HCT116 (cell line): ENCODE results near the gene ELOVL4.

Source experiments
- CTCF ChIP-seq, 3 experiments: fragments of 200-600 bp in 1 of 3; sonication (generic) in 1 of 3; IDR thresholded peaks in 2 of 3; conservative IDR thresholded peaks in 1 of 3; 2 replicates each; pipeline ENCODE4 v1.5.1; 2012 to 2017; ENCODE audit warnings: low read depth in 2 of 3, low read length in 2 of 3, antibody characterized with exemption in 1 of 3, borderline replicate concordance in 1 of 3, control low read depth in 1 of 3, mild to moderate bottlenecking in 1 of 3, mixed read lengths in 1 of 3, mixed run types in 1 of 3, moderate library complexity in 1 of 3; ENCODE audit not compliant: insufficient read depth in 1 of 3
- EZH2 ChIP-seq: fragments of 200-600 bp; sonication (generic); IDR thresholded peaks from 2 replicates; pipeline ENCODE4 v1.6.1; 2017; ENCODE audit warnings: antibody characterized with exemption, mixed run types
- JUND ChIP-seq: IDR thresholded peaks from 2 replicates; pipeline ENCODE4 v1.6.1; 2012
- POLR2AphosphoS5 ChIP-seq: IDR thresholded peaks from 2 replicates; pipeline ENCODE4 v1.6.1; 2011; ENCODE audit warnings: mild to moderate bottlenecking, low read depth, low read length, moderate library complexity
- REST ChIP-seq: IDR thresholded peaks from 2 replicates; pipeline ENCODE4 v1.6.1; 2012; ENCODE audit warnings: low read depth
- SRF ChIP-seq: IDR thresholded peaks from 2 replicates; pipeline ENCODE4 v1.6.1; 2012; ENCODE audit warnings: low read depth
- TCF7L2 ChIP-seq: IDR thresholded peaks from 2 replicates; pipeline ENCODE4 v1.7.0; 2011; ENCODE audit warnings: borderline replicate concordance, inconsistent platforms; ENCODE audit not compliant: insufficient read depth, insufficient read length; ENCODE audit errors: extremely low read depth
- YY1 ChIP-seq: IDR thresholded peaks from 2 replicates; pipeline ENCODE4 v1.6.1; 2011; ENCODE audit warnings: low read length, low read depth, moderate library complexity, mild to moderate bottlenecking; ENCODE audit not compliant: insufficient replicate concordance; ENCODE audit errors: extremely low read depth
- ZBTB33 ChIP-seq: IDR thresholded peaks from 2 replicates; pipeline ENCODE4 v1.6.1; 2011; ENCODE audit warnings: mild to moderate bottlenecking, low read length, moderate library complexity; ENCODE audit not compliant: insufficient replicate concordance; ENCODE audit errors: extremely low read depth
- ZFX ChIP-seq: fragments of 450-650 bp; IDR thresholded peaks from 2 replicates; pipeline ENCODE4 v1.6.1; 2017

GRCh38 chr6:79923270-79923669 is 24.1 kb downstream of the ELOVL4 start:
- no peak for TF ChIP-seq ZFX
- no peak for TF ChIP-seq POLR2AphosphoS5
- no peak for TF ChIP-seq CTCF (IDR thresholded peaks at IDR 0.05 in 2 of 3, conservative IDR thresholded peaks at IDR 0.05 in 1 of 3; ENCODE audit: borderline replicate concordance in 1 of 3, insufficient read depth in 1 of 3, low read depth in 2 of 3, low read length in 2 of 3)
- TF ChIP-seq JUND, result no peak
- no peak for TF ChIP-seq SRF
- TF ChIP-seq YY1, result no peak
- no peak for TF ChIP-seq EZH2
- no peak for TF ChIP-seq REST
- TF ChIP-seq ZBTB33, result no peak
- TF ChIP-seq TCF7L2, result no peak
